T-helper 1 cell treated with Interleukin-12 subunit alpha and Interleukin-12 subunit beta and Interleukin-4 antibody, amounts not matched to agents 30 μg/mL and 1 μg/mL, for 36 hours (primary cell): ENCODE results near the gene NPHS1.
"Not testable (repeated sequence)": the region's sequence is repeated elsewhere in the genome, so short reads cannot be mapped to it uniquely, and the experiment has no call there.

Experiments used
- H3K27ac Mint-ChIP-seq: one replicate; pipeline ENCODE4 v1.8.0; 2021; ENCODE audit warnings: mild to moderate bottlenecking, mixed read lengths
- H3K27me3 Mint-ChIP-seq: one replicate; pipeline ENCODE4 v1.8.0; 2021; ENCODE audit warnings: low read depth, mixed read lengths
- H3K36me3 Mint-ChIP-seq: one replicate; pipeline ENCODE4 v1.8.0; 2021; ENCODE audit warnings: low read depth, mixed read lengths
- H3K4me1 Mint-ChIP-seq: one replicate; pipeline ENCODE4 v1.8.0; 2021; ENCODE audit warnings: low read depth, mixed read lengths
- H3K4me3 Mint-ChIP-seq: one replicate; pipeline ENCODE4 v1.8.0; 2021; ENCODE audit warnings: mild to moderate bottlenecking, moderate library complexity, mixed read lengths
- H3K9me3 Mint-ChIP-seq: one replicate; pipeline ENCODE4 v1.8.0; 2021; ENCODE audit warnings: mixed read lengths

NPHS1 gene

GRCh38 chr19:35885904-35886303, 33.6 kb upstream of the NPHS1 start:
- no peaks in the 10 kb centered on the region for H3K27me3 Mint-ChIP-seq
- peaks cover 7% of the 10 kb centered on the region for H3K4me1 Mint-ChIP-seq
- no peak overlapping the region for H3K27ac Mint-ChIP-seq
- peaks cover 33% of the 10 kb centered on the region for H3K36me3 Mint-ChIP-seq
- no peaks in the 10 kb centered on the region for H3K9me3 Mint-ChIP-seq
- H3K4me3 Mint-ChIP-seq, result no peak overlapping the region

- H3K9me3 Mint-ChIP-seq, result no peaks in the 10 kb centered on the region
- no peak overlapping the region for H3K27ac Mint-ChIP-seq
- peaks cover 29% of the 10 kb centered on the region for H3K36me3 Mint-ChIP-seq
- H3K27me3 Mint-ChIP-seq, result no peaks in the 10 kb centered on the region
- no peak overlapping the region for H3K4me3 Mint-ChIP-seq
- H3K4me1 Mint-ChIP-seq, result peaks cover 7% of the 10 kb centered on the region
These were observed 33.0 kb upstream of the NPHS1 start for GRCh38 chr19:35885225-35885738.

- H3K36me3 Mint-ChIP-seq, result peaks cover 20% of the 10 kb centered on the region
- H3K27ac Mint-ChIP-seq, result no peak overlapping the region
- H3K4me1 Mint-ChIP-seq, result peaks cover 14% of the 10 kb centered on the region
- H3K4me3 Mint-ChIP-seq, result no peak overlapping the region
- no peaks in the 10 kb centered on the region for H3K9me3 Mint-ChIP-seq
- peaks cover 8% of the 10 kb centered on the region for H3K27me3 Mint-ChIP-seq
These were observed 31.6 kb upstream of the NPHS1 start for GRCh38 chr19:35883882-35884281.

- no peak overlapping the region for H3K4me3 Mint-ChIP-seq
- H3K27me3 Mint-ChIP-seq, result peaks cover 13% of the 10 kb centered on the region
- H3K9me3 Mint-ChIP-seq, result no peaks in the 10 kb centered on the region
- H3K27ac Mint-ChIP-seq, result no peak overlapping the region
- H3K4me1 Mint-ChIP-seq, result peaks cover 11% of the 10 kb centered on the region
- H3K36me3 Mint-ChIP-seq, result peaks cover 9% of the 10 kb centered on the region
These were observed 30.0 kb upstream of the NPHS1 start for GRCh38 chr19:35882114-35882832.

- H3K4me3 Mint-ChIP-seq, result no peak overlapping the region
- peaks cover 11% of the 10 kb centered on the region for H3K4me1 Mint-ChIP-seq
- H3K27me3 Mint-ChIP-seq, result peaks cover 13% of the 10 kb centered on the region
- H3K36me3 Mint-ChIP-seq, result no peaks in the 10 kb centered on the region
- H3K9me3 Mint-ChIP-seq, result no peaks in the 10 kb centered on the region
- peak overlapping the region; percentile 49 for H3K27ac Mint-ChIP-seq
These were observed 27.5 kb upstream of the NPHS1 start for GRCh38 chr19:35879770-35880317.

- Mint-ChIP-seq H3K36me3 (no peaks in the 10 kb centered on the region), H3K4me1 (peaks cover 11% of the 10 kb centered on the region), H3K27me3 (peaks cover 13% of the 10 kb centered on the region), H3K27ac (no peak overlapping the region), H3K4me3 (no peak overlapping the region), H3K9me3 (no peaks in the 10 kb centered on the region)
These were observed 26.8 kb upstream of the NPHS1 start for GRCh38 chr19:35879068-35879467.

GRCh38 chr19:35874392-35874930, 22.2 kb upstream of the NPHS1 start:
- H3K4me1 Mint-ChIP-seq, result peaks cover 8% of the 10 kb centered on the region
- H3K27ac Mint-ChIP-seq, result no peak overlapping the region
- no peak overlapping the region for H3K4me3 Mint-ChIP-seq
- H3K9me3 Mint-ChIP-seq, result no peaks in the 10 kb centered on the region
- H3K36me3 Mint-ChIP-seq, result no peaks in the 10 kb centered on the region
- peaks cover 12% of the 10 kb centered on the region for H3K27me3 Mint-ChIP-seq

GRCh38 chr19:35872180-35872579, 19.9 kb upstream of the NPHS1 start:
- Mint-ChIP-seq H3K27ac (no peak overlapping the region), H3K9me3 (no peaks in the 10 kb centered on the region), H3K27me3 (peaks cover 21% of the 10 kb centered on the region), H3K4me1 (peaks cover 13% of the 10 kb centered on the region), H3K36me3 (no peaks in the 10 kb centered on the region), H3K4me3 (no peak overlapping the region)

GRCh38 chr19:35871611-35872010, 19.3 kb upstream of the NPHS1 start:
- Mint-ChIP-seq H3K36me3 (no peaks in the 10 kb centered on the region), H3K9me3 (no peaks in the 10 kb centered on the region), H3K4me1 (peaks cover 13% of the 10 kb centered on the region), H3K4me3 (no peak overlapping the region), H3K27me3 (peaks cover 23% of the 10 kb centered on the region), H3K27ac (no peak overlapping the region)

- Mint-ChIP-seq H3K4me1 (peaks cover 13% of the 10 kb centered on the region), H3K9me3 (no peaks in the 10 kb centered on the region), H3K27me3 (peaks cover 27% of the 10 kb centered on the region), H3K27ac (no peak overlapping the region), H3K4me3 (no peak overlapping the region), H3K36me3 (no peaks in the 10 kb centered on the region)
These were observed 18.5 kb upstream of the NPHS1 start for GRCh38 chr19:35870798-35871197.

- H3K4me3 Mint-ChIP-seq, result peak overlapping the region; percentile 85
- H3K27me3 Mint-ChIP-seq, result peaks cover 27% of the 10 kb centered on the region
- not testable (repeated sequence) for H3K36me3 Mint-ChIP-seq, H3K9me3 Mint-ChIP-seq
- peaks cover 13% of the 10 kb centered on the region for H3K4me1 Mint-ChIP-seq
- peak overlapping the region; percentile 80 for H3K27ac Mint-ChIP-seq
These were observed 17.9 kb upstream of the NPHS1 start for GRCh38 chr19:35870124-35870736.

GRCh38 chr19:35869327-35870123, 17.2 kb upstream of the NPHS1 start:
- Mint-ChIP-seq H3K4me3 (peak overlapping the region; percentile 85), H3K27me3 (peaks cover 27% of the 10 kb centered on the region), H3K27ac (peak overlapping the region; percentile 80), H3K4me1 (peaks cover 13% of the 10 kb centered on the region), H3K9me3 (no peaks in the 10 kb centered on the region), H3K36me3 (no peaks in the 10 kb centered on the region)

- Mint-ChIP-seq H3K9me3 (no peaks in the 10 kb centered on the region), H3K27ac (no peak overlapping the region), H3K4me1 (peaks cover 13% of the 10 kb centered on the region), H3K4me3 (peak overlapping the region; percentile 70), H3K27me3 (peaks cover 27% of the 10 kb centered on the region), H3K36me3 (no peaks in the 10 kb centered on the region)
These were observed 16.6 kb upstream of the NPHS1 start for GRCh38 chr19:35868823-35869326.

GRCh38 chr19:35868172-35868822, 16.0 kb upstream of the NPHS1 start, which contains the start of gene APLP1:
TSS of gene APLP1 (plus strand) at chr19:35868574. CDS start at chr19:35868637, 63 bp downstream.
- H3K27ac Mint-ChIP-seq, result no peak within 1 kb of the TSS
- peaks cover 13% of the 10 kb centered on the region for H3K4me1 Mint-ChIP-seq
- H3K9me3 Mint-ChIP-seq, result no peaks in the 10 kb centered on the region
- peaks cover 27% of the 10 kb centered on the region for H3K27me3 Mint-ChIP-seq
- no peaks in the 10 kb centered on the region for H3K36me3 Mint-ChIP-seq
- peak within 1 kb of the TSS; percentile 70 for H3K4me3 Mint-ChIP-seq
